RWPE2 (cell line): ENCODE measurements around the gene CTNNA2.
"Not testable (repeated sequence)": the region's sequence is repeated elsewhere in the genome, so short reads cannot be mapped to it uniquely, and the experiment has no call there.

Experiments used
- ATAC-seq: fragments of 200-7000 bp; cut with Tn5 transposase; 3 replicates; pipeline ENCODE4 v1.9.1; 2021; ENCODE audit warnings: low read depth
- DNase-seq: peaks from one replicate; pipeline ENCODE4 v3.0.0-alpha.2; 2020; ENCODE audit warnings: low spot score
- H3K27ac ChIP-seq: fragments of 450-650 bp; 2 replicates; pipeline ENCODE4 v1.5.1; 2017; ENCODE audit warnings: mild to moderate bottlenecking; ENCODE audit not compliant: poor library complexity, severe bottlenecking
- H3K27me3 ChIP-seq: fragments of 250-450 bp; sonication (Bioruptor Pico); 2 replicates; pipeline ENCODE4 v1.5.1; 2021; ENCODE audit warnings: mild to moderate bottlenecking, moderate library complexity; ENCODE audit not compliant: insufficient read depth, poor library complexity, severe bottlenecking
- H3K36me3 ChIP-seq: fragments of 250-450 bp; sonication (Bioruptor Pico); 2 replicates; pipeline ENCODE4 v1.5.1; 2020; ENCODE audit warnings: low read depth, mild to moderate bottlenecking, moderate library complexity
- H3K4me1 ChIP-seq: fragments of 250-450 bp; sonication (Bioruptor Pico); 2 replicates; pipeline ENCODE4 v1.5.1; 2021; ENCODE audit warnings: mild to moderate bottlenecking, moderate library complexity; ENCODE audit not compliant: insufficient read depth, poor library complexity, severe bottlenecking
- H3K4me3 ChIP-seq: fragments of 250-450 bp; sonication (Bioruptor Pico); 2 replicates; pipeline ENCODE4 v1.5.1; 2021; ENCODE audit warnings: mild to moderate bottlenecking, moderate library complexity; ENCODE audit not compliant: severe bottlenecking
- H3K9me3 ChIP-seq: fragments of 250-450 bp; sonication (Bioruptor Pico); 2 replicates; pipeline ENCODE4 v1.5.1; 2021; ENCODE audit warnings: mild to moderate bottlenecking, moderate library complexity; ENCODE audit not compliant: severe bottlenecking
- CTCF ChIP-seq: fragments of 450-650 bp; IDR thresholded peaks from one replicate; pipeline ENCODE4 v1.5.1; 2017; ENCODE audit warnings: mild to moderate bottlenecking, moderate library complexity; ENCODE audit not compliant: poor library complexity, severe bottlenecking

The CTNNA2 gene

GRCh38 chr2:80135001-80135400, 622.1 kb downstream of the CTNNA2 start:
- Histone ChIP-seq H3K36me3 (no peaks in the 10 kb centered on the region), H3K27ac (no peak overlapping the region), H3K9me3 (no peaks in the 10 kb centered on the region), H3K27me3 (no peaks in the 10 kb centered on the region), H3K4me3 (no peak overlapping the region), H3K4me1 (no peaks in the 10 kb centered on the region)
- TF ChIP-seq CTCF, result no peak
- ATAC-seq, result no peak
- no peak for DNase-seq

- no peak for DNase-seq
- Histone ChIP-seq H3K4me1 (no peaks in the 10 kb centered on the region), H3K36me3 (no peaks in the 10 kb centered on the region), H3K4me3 (no peak overlapping the region), H3K27me3 (no peaks in the 10 kb centered on the region), H3K9me3 (no peaks in the 10 kb centered on the region), H3K27ac (no peak overlapping the region)
- ATAC-seq, result no peak
- TF ChIP-seq CTCF, result no peak
Observed at GRCh38 chr2:80136338-80136737, 623.5 kb downstream of the CTNNA2 start.

GRCh38 chr2:80139001-80139400, 626.1 kb downstream of the CTNNA2 start:
- Histone ChIP-seq H3K4me3 (no peak overlapping the region), H3K27ac (no peak overlapping the region), H3K4me1 (no peaks in the 10 kb centered on the region), H3K9me3 (no peaks in the 10 kb centered on the region), H3K27me3 (no peaks in the 10 kb centered on the region), H3K36me3 (no peaks in the 10 kb centered on the region)
- ATAC-seq, result no peak
- DNase-seq, result no peak
- TF ChIP-seq CTCF, result no peak

- Histone ChIP-seq H3K4me1 (no peaks in the 10 kb centered on the region), H3K27ac (no peak overlapping the region), H3K27me3 (no peaks in the 10 kb centered on the region), H3K9me3 (no peaks in the 10 kb centered on the region), H3K4me3 (no peak overlapping the region), H3K36me3 (no peaks in the 10 kb centered on the region)
- TF ChIP-seq CTCF, result no peak
- DNase-seq, result no peak
- no peak for ATAC-seq
Observed at GRCh38 chr2:80141007-80141726, 628.3 kb downstream of the CTNNA2 start.

GRCh38 chr2:80145499-80145898, 632.6 kb downstream of the CTNNA2 start:
- DNase-seq (no peak), ATAC-seq (no peak)
- no peak overlapping the region for H3K27ac ChIP-seq
- no peaks in the 10 kb centered on the region for H3K27me3 ChIP-seq
- no peaks in the 10 kb centered on the region for H3K9me3 ChIP-seq
- no peaks in the 10 kb centered on the region for H3K4me1 ChIP-seq
- no peak overlapping the region for H3K4me3 ChIP-seq
- TF ChIP-seq CTCF, result no peak
- no peaks in the 10 kb centered on the region for H3K36me3 ChIP-seq

- H3K4me1 ChIP-seq, DNase-seq: not testable (repeated sequence)
Observed at GRCh38 chr2:80146757-80147156, 633.9 kb downstream of the CTNNA2 start.

More at GRCh38 chr2:80146757-80147156, 633.9 kb downstream of the CTNNA2 start:
- H3K9me3 ChIP-seq, H3K36me3 ChIP-seq, ATAC-seq, H3K4me3 ChIP-seq, H3K27ac ChIP-seq, H3K27me3 ChIP-seq: not testable (repeated sequence)
